WTC11 (cell line): ENCODE measurements around the gene TUBGCP2. TPM values are rescaled to one million over a fixed set of nuclear protein-coding genes. Genes with fewer than 3 reads are reported as not detected.

ENCODE experiments used
- ATAC-seq: fragments of 200-7000 bp; cut with Tn5 transposase; 2 replicates; pipeline ENCODE4 v1.10.0; 2021; ENCODE audit warnings: mild to moderate bottlenecking, moderate library complexity
- CTCF ChIA-PET: fragments of 300-600 bp; sonication (Branson Sonifier 250); formaldehyde crosslinking; loops from one replicate; lab custom pipeline; 2021; ENCODE audit warnings: antibody characterized with exemption; lab: Charles Lee
- POLR2A ChIA-PET: fragments of 350-600 bp; sonication (Branson Sonifier 250); formaldehyde crosslinking; loops from one replicate; lab custom pipeline; 2021; ENCODE audit warnings: antibody characterized with exemption; lab: Charles Lee
- DNase-seq: peaks from one replicate; pipeline ENCODE4 v3.0.0; 2021; ENCODE audit warnings: low spot score
- H3K27ac Mint-ChIP-seq: 2 replicates; pipeline ENCODE4 v1.8.0; 2021; ENCODE audit warnings: mixed read lengths
- H3K27me3 Mint-ChIP-seq: 2 replicates; pipeline ENCODE4 v1.8.0; 2021; ENCODE audit warnings: low read depth, mild to moderate bottlenecking, moderate library complexity, mixed read lengths
- H3K36me3 Mint-ChIP-seq: 2 replicates; pipeline ENCODE4 v1.8.0; 2021; ENCODE audit warnings: mixed read lengths
- H3K4me1 Mint-ChIP-seq: 2 replicates; pipeline ENCODE4 v1.8.0; 2022; ENCODE audit warnings: mixed read lengths
- H3K4me3 Mint-ChIP-seq: 2 replicates; pipeline ENCODE4 v1.8.0; 2021; ENCODE audit warnings: mild to moderate bottlenecking, moderate library complexity, mixed read lengths
- H3K9me3 Mint-ChIP-seq: 2 replicates; pipeline ENCODE4 v1.8.0; 2021; ENCODE audit warnings: mixed read lengths
- ATF1 ChIP-seq: sonication (generic); formaldehyde crosslinking; IDR thresholded peaks from 2 replicates; pipeline ENCODE4 v1.8.1; 2023; ENCODE audit warnings: mild to moderate bottlenecking, moderate library complexity, missing genetic modification reagents
- CREM ChIP-seq: sonication (generic); formaldehyde crosslinking; IDR thresholded peaks from 2 replicates; pipeline ENCODE4 v1.8.1; 2022; ENCODE audit warnings: mild to moderate bottlenecking, missing genetic modification reagents, moderate library complexity
- ELF4 ChIP-seq: sonication (generic); formaldehyde crosslinking; IDR thresholded peaks from 2 replicates; pipeline ENCODE4 v1.8.1; 2022; ENCODE audit warnings: low read depth, mild to moderate bottlenecking, moderate library complexity, missing genetic modification reagents
- FOXK1 ChIP-seq: sonication (generic); formaldehyde crosslinking; IDR thresholded peaks from 2 replicates; pipeline ENCODE4 v1.8.0; 2022; ENCODE audit warnings: mild to moderate bottlenecking, moderate library complexity, missing genetic modification reagents
- GRHL2 ChIP-seq: fragments of 250-450 bp; sonication (Bioruptor Pico); IDR thresholded peaks from 2 replicates; pipeline ENCODE4 v1.8.0; 2022; ENCODE audit warnings: mild to moderate bottlenecking, moderate library complexity; ENCODE audit not compliant: insufficient replicate concordance, severe bottlenecking
- GTF2I ChIP-seq: fragments of 250-450 bp; sonication (Bioruptor Pico); conservative IDR thresholded peaks from 2 replicates; pipeline ENCODE4 v1.4.0; 2021; ENCODE audit warnings: mild to moderate bottlenecking
- HMGA2 ChIP-seq: fragments of 250-450 bp; sonication (Bioruptor Pico); IDR thresholded peaks from 2 replicates; pipeline ENCODE4 v1.4.0; 2021; ENCODE audit warnings: mild to moderate bottlenecking, moderate library complexity
- KAT7 ChIP-seq: sonication (generic); formaldehyde crosslinking; IDR thresholded peaks from 2 replicates; pipeline ENCODE4 v1.8.1; 2023; ENCODE audit warnings: missing genetic modification reagents, mild to moderate bottlenecking, borderline replicate concordance
- NFATC4 ChIP-seq: fragments of 250-450 bp; sonication (Bioruptor Pico); IDR thresholded peaks from 2 replicates; pipeline ENCODE4 v1.9.0; 2021; ENCODE audit warnings: mild to moderate bottlenecking
- SP1 ChIP-seq: sonication (generic); formaldehyde crosslinking; conservative IDR thresholded peaks from 2 replicates; pipeline ENCODE4 v1.8.1; 2022; ENCODE audit warnings: missing genetic modification reagents
- TEAD4 ChIP-seq: sonication (generic); formaldehyde crosslinking; IDR thresholded peaks from 2 replicates; pipeline ENCODE4 v1.8.0; 2022; ENCODE audit warnings: mild to moderate bottlenecking, missing genetic modification reagents
- ZNF138 ChIP-seq: sonication (generic); formaldehyde crosslinking; conservative IDR thresholded peaks from 2 replicates; pipeline ENCODE4 v1.8.1; 2022; ENCODE audit warnings: mild to moderate bottlenecking, moderate library complexity, missing genetic modification reagents
- ZNF219 ChIP-seq: sonication (generic); formaldehyde crosslinking; IDR thresholded peaks from 2 replicates; pipeline ENCODE4 v1.8.0; 2023; ENCODE audit warnings: missing genetic modification reagents, mild to moderate bottlenecking, borderline replicate concordance
- ZNF396 ChIP-seq: fragments of 250-450 bp; sonication (Bioruptor Pico); IDR thresholded peaks from 2 replicates; pipeline ENCODE4 v1.8.0; 2021; ENCODE audit warnings: mild to moderate bottlenecking, moderate library complexity, borderline replicate concordance
- ZNF671 ChIP-seq: fragments of 250-450 bp; sonication (Bioruptor Pico); IDR thresholded peaks from 2 replicates; pipeline ENCODE4 v1.8.0; 2021; ENCODE audit warnings: mild to moderate bottlenecking
- total RNA-seq: library from RNA; stranded (reverse); gene quantifications from 3 replicates; pipeline ENCODE4 v1.2.3, GENCODE V29; 2021
- TF ChIP-seq, protein P1 (sequence below): sonication (generic); formaldehyde crosslinking; IDR thresholded peaks from 2 replicates; pipeline ENCODE4 v1.8.1; 2023; ENCODE audit warnings: mild to moderate bottlenecking, moderate library complexity, missing genetic modification reagents
- TF ChIP-seq, protein P2 (sequence below): fragments of 250-450 bp; sonication (Bioruptor Pico); IDR thresholded peaks from 2 replicates; pipeline ENCODE4 v1.9.0; 2021; ENCODE audit warnings: mild to moderate bottlenecking
- TF ChIP-seq, protein P3 (sequence below): fragments of 250-450 bp; sonication (Bioruptor Pico); conservative IDR thresholded peaks from 2 replicates; pipeline ENCODE4 v1.9.0; 2021; ENCODE audit warnings: mild to moderate bottlenecking
- TF ChIP-seq, protein P4 (sequence below): sonication (generic); formaldehyde crosslinking; IDR thresholded peaks from 2 replicates; pipeline ENCODE4 v1.8.1; 2022; ENCODE audit warnings: low read depth, mild to moderate bottlenecking, moderate library complexity, missing genetic modification reagents, borderline replicate concordance
- TF ChIP-seq, protein P5 (sequence below): sonication (generic); formaldehyde crosslinking; IDR thresholded peaks from 2 replicates; pipeline ENCODE4 v1.8.1; 2023; ENCODE audit warnings: mild to moderate bottlenecking, missing genetic modification reagents

Gene TUBGCP2
- total RNA-seq, 1 experiment from 2014 or later, result 62.5 TPM

DNA sequence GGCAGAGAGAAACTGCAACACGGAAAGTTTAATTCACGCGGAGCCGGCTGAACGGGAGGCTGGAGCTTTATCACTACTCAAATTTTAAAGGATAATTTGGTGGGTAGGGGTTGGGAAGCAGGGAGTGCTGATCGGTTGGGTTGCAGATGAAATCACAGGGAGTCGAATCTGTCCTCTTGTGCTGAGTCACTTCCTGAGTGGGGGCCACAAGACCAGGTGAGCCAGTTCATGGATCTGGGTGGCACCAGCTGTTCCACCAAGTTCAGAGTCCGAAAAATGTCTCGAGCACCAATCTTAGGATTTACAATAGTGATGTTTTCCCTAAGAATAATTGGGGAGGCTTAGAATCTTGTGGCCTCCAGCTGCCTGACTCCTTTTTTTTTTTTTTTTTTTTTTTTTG, 34.9 kb upstream of the TUBGCP2 start:
- no peak for ATAC-seq
- peaks cover 10% of the 10 kb centered on the region for H3K9me3 Mint-ChIP-seq
- no peak overlapping the region for H3K4me3 Mint-ChIP-seq
- no peak for DNase-seq
- H3K4me1 Mint-ChIP-seq, result peaks cover 15% of the 10 kb centered on the region
- ChIA-PET CTCF (interaction anchor here (0.9 to 1.5 kb wide), 3 partner anchors 14 to 25 kb away, joined by 4 to 7 read pairs (median 7); partner anchors contain the start of gene FUOM), POLR2A (no interaction called here)
- TF ChIP-seq GRHL2 (CRISPR knock-in tag) (no peak), ZNF396 (CRISPR knock-in tag) (no peak), ATF1 (no peak), SP1 (CRISPR knock-in tag) (no peak), KAT7 (CRISPR knock-in tag) (no peak), HMGA2 (CRISPR knock-in tag) (no peak), FOXK1 (CRISPR knock-in tag) (no peak), CREM (CRISPR knock-in tag) (no peak), ZNF671 (no peak), ZNF219 (CRISPR knock-in tag) (no peak), GTF2I (no peak), NFATC4 (CRISPR knock-in tag) (no peak), ELF4 (CRISPR knock-in tag) (no peak), TEAD4 (CRISPR knock-in tag) (no peak), ZNF138 (CRISPR knock-in tag) (no peak)
- TF ChIP-seq, protein P1, sequence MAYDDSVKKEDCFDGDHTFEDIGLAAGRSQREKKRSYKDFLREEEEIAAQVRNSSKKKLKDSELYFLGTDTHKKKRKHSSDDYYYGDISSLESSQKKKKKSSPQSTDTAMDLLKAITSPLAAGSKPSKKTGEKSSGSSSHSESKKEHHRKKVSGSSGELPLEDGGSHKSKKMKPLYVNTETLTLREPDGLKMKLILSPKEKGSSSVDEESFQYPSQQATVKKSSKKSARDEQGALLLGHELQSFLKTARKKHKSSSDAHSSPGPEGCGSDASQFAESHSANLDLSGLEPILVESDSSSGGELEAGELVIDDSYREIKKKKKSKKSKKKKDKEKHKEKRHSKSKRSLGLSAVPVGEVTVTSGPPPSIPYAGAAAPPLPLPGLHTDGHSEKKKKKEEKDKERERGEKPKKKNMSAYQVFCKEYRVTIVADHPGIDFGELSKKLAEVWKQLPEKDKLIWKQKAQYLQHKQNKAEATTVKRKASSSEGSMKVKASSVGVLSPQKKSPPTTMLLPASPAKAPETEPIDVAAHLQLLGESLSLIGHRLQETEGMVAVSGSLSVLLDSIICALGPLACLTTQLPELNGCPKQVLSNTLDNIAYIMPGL (CRISPR knock-in tag), result no peak
- TF ChIP-seq, protein P2, sequence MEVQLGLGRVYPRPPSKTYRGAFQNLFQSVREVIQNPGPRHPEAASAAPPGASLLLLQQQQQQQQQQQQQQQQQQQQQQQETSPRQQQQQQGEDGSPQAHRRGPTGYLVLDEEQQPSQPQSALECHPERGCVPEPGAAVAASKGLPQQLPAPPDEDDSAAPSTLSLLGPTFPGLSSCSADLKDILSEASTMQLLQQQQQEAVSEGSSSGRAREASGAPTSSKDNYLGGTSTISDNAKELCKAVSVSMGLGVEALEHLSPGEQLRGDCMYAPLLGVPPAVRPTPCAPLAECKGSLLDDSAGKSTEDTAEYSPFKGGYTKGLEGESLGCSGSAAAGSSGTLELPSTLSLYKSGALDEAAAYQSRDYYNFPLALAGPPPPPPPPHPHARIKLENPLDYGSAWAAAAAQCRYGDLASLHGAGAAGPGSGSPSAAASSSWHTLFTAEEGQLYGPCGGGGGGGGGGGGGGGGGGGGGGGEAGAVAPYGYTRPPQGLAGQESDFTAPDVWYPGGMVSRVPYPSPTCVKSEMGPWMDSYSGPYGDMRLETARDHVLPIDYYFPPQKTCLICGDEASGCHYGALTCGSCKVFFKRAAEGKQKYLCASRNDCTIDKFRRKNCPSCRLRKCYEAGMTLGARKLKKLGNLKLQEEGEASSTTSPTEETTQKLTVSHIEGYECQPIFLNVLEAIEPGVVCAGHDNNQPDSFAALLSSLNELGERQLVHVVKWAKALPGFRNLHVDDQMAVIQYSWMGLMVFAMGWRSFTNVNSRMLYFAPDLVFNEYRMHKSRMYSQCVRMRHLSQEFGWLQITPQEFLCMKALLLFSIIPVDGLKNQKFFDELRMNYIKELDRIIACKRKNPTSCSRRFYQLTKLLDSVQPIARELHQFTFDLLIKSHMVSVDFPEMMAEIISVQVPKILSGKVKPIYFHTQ (CRISPR knock-in tag), result no peak
- TF ChIP-seq, protein P3, sequence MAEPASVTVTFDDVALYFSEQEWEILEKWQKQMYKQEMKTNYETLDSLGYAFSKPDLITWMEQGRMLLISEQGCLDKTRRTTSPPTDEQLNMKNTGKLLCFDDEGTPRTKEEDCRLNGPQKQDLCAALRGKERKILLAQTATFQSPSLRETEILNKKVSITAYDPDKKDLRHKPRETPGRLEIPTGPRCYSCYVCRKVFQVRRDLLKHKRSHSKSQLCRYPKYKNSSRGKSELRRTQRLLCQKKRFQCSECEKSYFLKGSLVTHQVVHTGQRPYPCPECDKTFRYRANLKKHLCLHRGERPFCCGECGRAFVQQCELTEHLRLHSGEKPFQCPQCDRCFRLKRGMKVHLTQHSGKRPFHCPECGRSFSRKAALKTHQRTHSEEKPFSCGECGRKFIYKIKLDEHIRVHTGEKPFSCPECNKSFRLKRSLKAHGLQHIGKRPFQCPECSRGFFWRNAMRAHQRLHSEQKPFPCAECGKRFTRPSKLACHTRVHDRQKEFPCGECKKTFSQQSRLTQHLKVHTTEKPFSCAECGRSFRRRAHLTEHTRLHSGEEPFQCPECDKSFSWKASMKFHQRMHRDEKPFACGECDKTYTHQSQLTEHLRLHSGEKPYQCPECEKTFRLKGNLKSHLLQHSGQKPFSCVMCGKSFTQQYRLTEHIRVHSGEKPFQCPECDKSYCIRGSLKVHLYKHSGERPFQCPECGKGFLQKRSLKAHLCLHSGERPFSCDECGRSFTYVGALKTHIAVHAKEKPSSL (CRISPR knock-in tag), result no peak
- TF ChIP-seq, protein P4, sequence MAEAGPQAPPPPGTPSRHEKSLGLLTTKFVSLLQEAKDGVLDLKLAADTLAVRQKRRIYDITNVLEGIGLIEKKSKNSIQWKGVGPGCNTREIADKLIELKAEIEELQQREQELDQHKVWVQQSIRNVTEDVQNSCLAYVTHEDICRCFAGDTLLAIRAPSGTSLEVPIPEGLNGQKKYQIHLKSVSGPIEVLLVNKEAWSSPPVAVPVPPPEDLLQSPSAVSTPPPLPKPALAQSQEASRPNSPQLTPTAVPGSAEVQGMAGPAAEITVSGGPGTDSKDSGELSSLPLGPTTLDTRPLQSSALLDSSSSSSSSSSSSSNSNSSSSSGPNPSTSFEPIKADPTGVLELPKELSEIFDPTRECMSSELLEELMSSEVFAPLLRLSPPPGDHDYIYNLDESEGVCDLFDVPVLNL (CRISPR knock-in tag), result no peak
- TF ChIP-seq, protein P5, sequence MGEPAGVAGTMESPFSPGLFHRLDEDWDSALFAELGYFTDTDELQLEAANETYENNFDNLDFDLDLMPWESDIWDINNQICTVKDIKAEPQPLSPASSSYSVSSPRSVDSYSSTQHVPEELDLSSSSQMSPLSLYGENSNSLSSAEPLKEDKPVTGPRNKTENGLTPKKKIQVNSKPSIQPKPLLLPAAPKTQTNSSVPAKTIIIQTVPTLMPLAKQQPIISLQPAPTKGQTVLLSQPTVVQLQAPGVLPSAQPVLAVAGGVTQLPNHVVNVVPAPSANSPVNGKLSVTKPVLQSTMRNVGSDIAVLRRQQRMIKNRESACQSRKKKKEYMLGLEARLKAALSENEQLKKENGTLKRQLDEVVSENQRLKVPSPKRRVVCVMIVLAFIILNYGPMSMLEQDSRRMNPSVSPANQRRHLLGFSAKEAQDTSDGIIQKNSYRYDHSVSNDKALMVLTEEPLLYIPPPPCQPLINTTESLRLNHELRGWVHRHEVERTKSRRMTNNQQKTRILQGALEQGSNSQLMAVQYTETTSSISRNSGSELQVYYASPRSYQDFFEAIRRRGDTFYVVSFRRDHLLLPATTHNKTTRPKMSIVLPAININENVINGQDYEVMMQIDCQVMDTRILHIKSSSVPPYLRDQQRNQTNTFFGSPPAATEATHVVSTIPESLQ, result no peak
- H3K36me3 Mint-ChIP-seq, result no peaks in the 10 kb centered on the region
- H3K27ac Mint-ChIP-seq, result no peak overlapping the region
- H3K27me3 Mint-ChIP-seq, result peaks cover 35% of the 10 kb centered on the region
